ENCODE results near the gene CAMKMT.

Gene CAMKMT

DNA sequence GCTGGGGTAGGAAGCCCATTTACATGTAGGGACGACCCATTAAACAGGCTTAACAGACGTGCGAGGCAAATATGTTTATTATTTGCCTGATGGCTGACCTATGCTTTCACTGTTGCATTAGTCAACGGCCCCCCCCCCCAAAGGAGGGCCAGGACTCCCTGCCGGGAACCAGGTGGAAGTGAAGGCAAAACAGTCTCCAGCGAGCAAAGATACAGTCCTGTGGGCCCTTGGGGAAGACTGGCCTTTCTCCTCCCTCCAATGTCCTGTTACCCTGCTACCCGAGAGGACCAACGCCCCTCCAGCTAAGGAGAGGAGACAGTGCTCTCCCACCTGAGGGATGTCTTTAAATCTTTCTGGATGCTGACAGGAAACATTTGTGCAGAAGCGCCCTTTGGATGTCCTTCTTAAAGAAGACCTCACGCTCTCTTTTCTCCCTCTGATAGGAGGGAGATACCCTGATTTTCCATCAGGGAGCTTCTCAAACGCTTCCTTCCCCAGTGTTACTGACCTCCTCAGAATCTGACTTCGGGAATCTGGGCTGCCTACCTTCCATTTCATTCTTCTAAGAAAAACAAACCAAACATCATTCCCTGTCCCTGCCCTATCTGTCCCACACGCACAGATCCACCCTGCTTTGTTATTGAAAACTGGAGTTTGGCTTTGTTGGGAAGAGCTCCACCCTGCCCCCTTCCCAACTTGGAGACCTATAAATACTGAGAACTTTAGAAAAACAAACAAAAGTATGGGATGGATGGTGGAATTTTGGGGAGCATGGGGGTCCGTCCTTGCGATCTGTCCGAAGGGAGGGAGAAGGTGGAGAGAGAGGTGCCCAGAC, 443.9 kb downstream of the CAMKMT start:
- DNase-seq: peak in 1 of 3 experiments; percentile 76

DNA sequence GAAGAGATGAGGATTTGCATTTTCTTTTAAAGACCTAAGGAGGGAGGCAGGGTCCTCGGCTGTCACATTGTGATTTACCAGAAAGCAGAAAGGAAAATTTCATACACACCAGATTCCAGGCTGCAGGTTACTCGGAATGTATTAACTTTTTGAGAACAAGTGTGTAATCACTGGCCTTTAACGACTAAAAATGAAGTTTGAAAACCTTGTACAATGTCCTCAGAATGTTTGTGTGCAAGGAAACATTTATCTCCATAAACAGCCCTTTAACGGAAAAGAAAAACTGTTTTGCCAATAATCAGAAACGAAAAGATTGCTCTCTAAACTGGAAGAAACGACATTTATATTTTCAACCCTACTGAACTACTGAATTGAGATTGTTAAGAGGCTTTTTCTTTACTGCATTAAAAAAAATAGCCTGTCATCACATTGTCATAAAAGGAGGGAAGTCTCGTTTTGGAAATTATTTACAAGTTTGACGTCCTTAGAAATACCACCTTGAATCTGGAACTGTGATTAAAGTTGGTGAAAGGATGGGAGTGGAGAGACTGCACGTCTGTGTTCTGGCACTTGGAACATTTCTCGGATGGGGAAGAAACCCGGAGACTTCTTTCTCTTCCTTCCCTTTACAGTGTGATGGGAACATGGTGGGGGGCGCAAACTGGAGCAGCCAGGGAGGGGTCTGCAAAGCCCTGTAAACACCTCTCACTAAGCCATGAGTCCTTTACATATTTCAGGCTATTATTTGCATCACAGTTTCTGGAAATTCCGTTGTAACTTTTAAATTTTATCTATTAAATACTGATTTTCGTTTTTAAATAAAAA, 445.7 kb downstream of the CAMKMT start:
- no peak for DNase-seq

DNA sequence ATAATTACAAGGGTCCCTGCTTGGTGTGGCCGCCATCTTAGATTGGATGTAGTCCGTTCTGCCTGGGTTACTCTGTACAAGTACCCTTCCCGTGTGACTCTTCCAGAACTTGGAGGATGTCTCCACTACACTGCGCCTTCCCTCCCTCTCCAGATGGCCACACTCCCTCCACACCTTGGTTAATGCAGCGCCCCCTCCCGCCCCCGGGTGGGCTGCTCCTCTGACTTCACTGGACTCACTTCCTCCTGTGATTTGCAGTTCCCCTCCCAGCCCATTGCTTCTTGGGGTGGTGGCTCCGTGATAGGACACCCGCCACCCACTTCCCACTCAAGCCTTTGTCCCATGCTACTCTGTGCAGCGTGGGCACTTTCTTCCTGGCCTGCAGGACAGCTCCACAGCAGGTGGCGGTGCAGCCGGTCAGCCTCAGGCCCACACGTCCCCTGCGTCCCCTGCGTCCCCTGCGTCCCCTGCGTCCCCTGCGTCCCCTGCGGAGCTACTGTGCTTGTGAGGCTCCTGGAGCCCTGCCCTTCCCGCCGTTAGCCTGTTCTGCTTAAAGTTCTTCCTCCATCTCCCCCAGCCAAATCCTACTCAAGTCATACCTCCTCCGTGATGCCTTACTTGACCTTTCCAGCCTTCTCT, 449.3 kb downstream of the CAMKMT start:
- no peak for DNase-seq

DNA sequence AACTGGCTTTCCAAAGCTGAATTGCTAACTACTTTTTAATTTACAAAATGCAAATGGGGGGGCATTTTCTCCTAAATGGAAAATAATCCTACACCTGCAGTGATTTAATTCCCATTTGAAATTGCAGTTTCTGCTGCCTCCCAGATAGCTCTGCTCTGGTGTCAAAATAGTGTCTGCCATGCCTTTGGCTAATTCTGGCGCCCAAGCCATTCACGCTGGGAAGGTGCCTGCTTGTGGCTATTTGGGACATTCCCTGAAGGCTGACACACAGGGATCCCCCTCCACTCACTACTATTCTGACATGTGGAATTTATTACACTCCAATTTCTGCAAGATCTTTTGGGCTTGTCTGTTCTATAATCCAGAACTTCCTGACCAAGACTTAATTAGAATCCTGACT, 451.4 kb downstream of the CAMKMT start:
- no peak for DNase-seq

DNA sequence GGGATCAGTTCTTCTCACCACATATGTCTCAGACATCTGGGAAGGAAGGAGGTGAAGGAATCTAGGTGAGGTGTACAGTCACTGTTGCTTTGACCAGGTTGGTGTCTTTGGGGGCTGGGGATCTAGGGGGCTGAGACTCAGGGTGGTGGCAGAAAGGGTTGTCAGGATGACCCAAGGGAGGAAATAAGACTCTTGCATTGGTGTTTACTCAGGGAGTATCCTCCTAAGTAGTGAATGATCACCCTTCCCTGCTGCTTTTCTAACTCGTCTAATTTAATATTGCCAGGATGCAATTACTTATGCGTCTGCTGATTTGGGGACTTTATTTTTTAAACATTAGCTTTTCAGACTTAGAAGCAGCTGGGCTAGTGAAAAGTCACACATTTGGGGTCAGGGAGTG, 451.9 kb downstream of the CAMKMT start:
- DNase-seq: no peak

DNA sequence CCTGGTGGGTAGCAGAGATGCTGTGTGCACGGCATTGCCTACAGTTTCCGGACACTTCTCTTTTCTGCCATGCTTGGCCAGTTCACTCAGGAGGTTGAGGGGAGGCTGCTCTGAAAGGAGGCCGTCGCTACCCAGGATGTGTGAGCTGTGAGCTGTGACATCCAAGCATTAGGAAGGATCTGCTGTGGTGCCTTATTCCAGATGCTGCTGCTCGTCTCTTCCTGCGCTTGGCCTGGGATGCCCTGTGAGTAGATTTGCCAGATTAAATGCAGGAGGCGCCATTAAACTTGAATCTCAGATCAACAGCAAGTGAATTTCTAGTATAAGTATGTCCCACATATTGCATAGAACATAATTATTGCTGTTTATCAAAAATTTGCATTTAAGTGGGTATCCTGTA, 455.5 kb downstream of the CAMKMT start:
- no peak for DNase-seq

DNA sequence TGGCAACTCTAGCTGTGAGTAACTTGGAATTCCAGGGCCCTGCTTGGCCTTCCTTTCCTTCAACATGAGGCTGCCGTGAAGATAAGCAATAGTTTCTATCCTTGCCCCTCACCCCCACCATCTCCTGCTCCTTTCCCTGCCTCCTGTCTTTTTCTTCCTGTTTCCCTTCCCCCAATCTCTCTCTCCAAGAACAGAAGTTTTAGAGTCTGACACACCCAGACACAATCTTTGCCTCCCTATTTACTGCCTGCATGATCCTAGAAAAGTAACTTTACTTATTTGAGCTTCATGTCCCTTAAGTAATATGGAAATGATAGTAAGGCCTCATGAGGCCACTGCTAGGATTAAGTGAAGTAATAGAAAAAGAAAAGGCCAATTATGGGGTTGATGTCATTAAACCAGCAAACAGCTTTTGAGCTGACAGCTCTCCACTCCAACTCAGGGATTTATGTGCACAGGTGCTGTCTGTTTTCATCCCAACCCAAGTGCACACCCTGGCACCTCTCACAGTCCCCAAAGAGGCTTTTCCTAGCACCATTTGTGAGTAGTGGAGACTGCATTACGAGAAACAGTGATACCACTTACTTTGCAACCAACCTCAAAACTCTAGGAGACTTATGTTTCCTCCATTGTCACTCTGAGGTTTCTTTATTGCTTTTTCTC, 456.1 kb downstream of the CAMKMT start:
- DNase-seq: peak; percentile 67 to 92 (median 90)

DNA sequence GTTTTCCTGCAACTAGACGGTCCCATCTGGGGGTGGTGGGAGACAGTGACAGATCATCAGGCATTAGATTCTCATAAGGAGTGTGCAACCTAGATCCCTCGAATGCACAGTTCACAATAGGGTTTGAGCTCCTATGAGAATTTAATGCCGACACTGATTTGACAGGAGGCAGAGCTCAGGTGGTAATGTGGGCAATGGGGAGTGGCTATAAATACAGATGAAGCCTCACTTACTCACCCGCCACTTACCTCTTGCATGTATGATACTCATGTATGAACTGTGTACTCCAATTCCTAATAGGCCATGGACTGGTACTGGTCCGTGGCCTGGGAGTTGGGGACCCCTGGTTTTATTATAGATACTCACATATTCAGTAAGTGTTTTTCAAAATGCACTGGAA, 457.3 kb downstream of the CAMKMT start:
- DNase-seq: no peak

DNA sequence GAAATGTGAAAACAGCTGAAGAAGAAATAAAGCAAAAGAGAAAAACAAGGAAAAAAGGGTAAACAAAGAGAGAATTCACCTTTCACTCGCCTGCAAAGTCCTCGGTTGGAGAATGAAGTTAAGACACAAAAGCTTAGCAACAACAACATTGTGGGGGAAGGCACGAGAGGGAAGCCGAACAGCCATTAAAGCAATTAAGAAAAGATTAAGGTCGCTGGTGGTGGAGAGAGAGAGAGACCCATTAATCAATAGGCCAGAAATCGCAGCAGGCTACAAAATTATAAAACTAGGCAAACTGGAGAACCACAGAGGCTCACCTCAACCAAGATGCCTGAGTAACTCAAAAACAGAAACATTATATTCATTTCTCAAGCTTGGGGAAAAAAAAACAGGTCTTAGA, 459.8 kb downstream of the CAMKMT start:
- peak in 2 of 3 experiments; percentile 13 to 59 for DNase-seq

DNA sequence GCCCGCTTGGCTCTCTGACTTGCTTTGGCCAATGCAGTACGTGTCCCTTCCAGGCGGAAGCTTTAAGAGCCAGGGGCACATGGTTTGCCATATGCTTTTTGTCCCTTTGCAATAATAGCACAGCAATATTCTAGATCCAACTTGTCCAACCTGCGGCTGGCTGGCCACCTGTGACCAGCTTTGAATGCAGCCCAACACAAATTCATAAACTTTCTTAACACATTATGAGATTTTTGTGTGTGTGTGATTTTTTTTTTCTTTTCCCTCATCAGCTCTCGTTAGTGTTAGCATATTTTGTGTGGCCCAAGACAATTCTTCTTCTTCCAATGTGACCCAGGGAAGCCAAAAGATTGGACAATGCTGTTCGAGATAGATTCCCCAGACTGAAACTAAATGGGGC, 460.4 kb downstream of the CAMKMT start:
- DNase-seq: no peak

Measured in NCI-H1417 (cell line).